ENCODE results near the gene CLMP.

CLMP gene

GRCh38 chr11:123151796-123152195, 43.3 kb downstream of the CLMP start:
- Histone ChIP-seq H3K9me3 (ENCODE audit: control insufficient read depth, insufficient read depth, low read length) (no peaks in the 10 kb centered on the region), H3K9me2 (replicated peaks; ENCODE audit: control insufficient read depth, low read length) (no peaks in the 10 kb centered on the region), H3K4me1 (ENCODE audit: control insufficient read depth, low read length) (no peaks in the 10 kb centered on the region), H4K20me1 (ENCODE audit: control insufficient read depth, insufficient read depth, low read depth, low read length) (no peaks in the 10 kb centered on the region), H3K27ac (ENCODE audit: low read depth, low read length) (no peak overlapping the region), H3K4me2 (ENCODE audit: low read length) (no peak overlapping the region), H3K79me2 (ENCODE audit: control insufficient read depth, low read length) (no peaks in the 10 kb centered on the region), H3K36me3 (ENCODE audit: control insufficient read depth, low read length) (no peaks in the 10 kb centered on the region), H3F3A (ENCODE audit: control insufficient read depth, insufficient read depth) (no peaks in the 10 kb centered on the region), H3K4me3 (ENCODE audit: low read length) (no peak overlapping the region), H3K27me3 (ENCODE audit: control insufficient read depth, low read length) (peaks cover 8% of the 10 kb centered on the region)
- no peak for TF ChIP-seq CTCF (IDR thresholded peaks at IDR 0.05; ENCODE audit: low read depth, low read length, poor library complexity, severe bottlenecking)
- no peak for TF ChIP-seq EZH2phosphoT487 (IDR thresholded peaks at IDR 0.05; ENCODE audit: borderline replicate concordance, low read length)

- no peak overlapping the region for H3K4me2 ChIP-seq (ENCODE audit: low read length)
- no peaks in the 10 kb centered on the region for H3F3A ChIP-seq (ENCODE audit: control insufficient read depth, insufficient read depth)
- H3K79me2 ChIP-seq (ENCODE audit: control insufficient read depth, low read length), result no peaks in the 10 kb centered on the region
- no peaks in the 10 kb centered on the region for H3K4me1 ChIP-seq (ENCODE audit: control insufficient read depth, low read length)
- TF ChIP-seq CTCF (IDR thresholded peaks at IDR 0.05; ENCODE audit: low read depth, low read length, poor library complexity, severe bottlenecking) (no peak), EZH2phosphoT487 (IDR thresholded peaks at IDR 0.05; ENCODE audit: borderline replicate concordance, low read length) (no peak)
- no peaks in the 10 kb centered on the region for H3K9me2 ChIP-seq (replicated peaks; ENCODE audit: control insufficient read depth, low read length)
- no peak overlapping the region for H3K4me3 ChIP-seq (ENCODE audit: low read length)
- peaks cover 8% of the 10 kb centered on the region for H3K27me3 ChIP-seq (ENCODE audit: control insufficient read depth, low read length)
- H3K9me3 ChIP-seq (ENCODE audit: control insufficient read depth, insufficient read depth, low read length), result no peaks in the 10 kb centered on the region
- no peaks in the 10 kb centered on the region for H3K36me3 ChIP-seq (ENCODE audit: control insufficient read depth, low read length)
- no peaks in the 10 kb centered on the region for H4K20me1 ChIP-seq (ENCODE audit: control insufficient read depth, insufficient read depth, low read depth, low read length)
- no peak overlapping the region for H3K27ac ChIP-seq (ENCODE audit: low read depth, low read length)
Measured at GRCh38 chr11:123151366-123151765, 43.7 kb downstream of the CLMP start.

GRCh38 chr11:123150882-123151281, 44.2 kb downstream of the CLMP start:
- H3K9me2 ChIP-seq (replicated peaks; ENCODE audit: control insufficient read depth, low read length), result no peaks in the 10 kb centered on the region
- H3K79me2 ChIP-seq (ENCODE audit: control insufficient read depth, low read length), result no peaks in the 10 kb centered on the region
- H3K4me3 ChIP-seq (ENCODE audit: low read length), result no peak overlapping the region

More at GRCh38 chr11:123150882-123151281, 44.2 kb downstream of the CLMP start:
- Histone ChIP-seq H3K4me2 (ENCODE audit: low read length) (no peak overlapping the region), H3K4me1 (ENCODE audit: control insufficient read depth, low read length) (no peaks in the 10 kb centered on the region), H3K27ac (ENCODE audit: low read depth, low read length) (no peak overlapping the region), H3F3A (ENCODE audit: control insufficient read depth, insufficient read depth) (no peaks in the 10 kb centered on the region), H3K36me3 (ENCODE audit: control insufficient read depth, low read length) (no peaks in the 10 kb centered on the region), H3K27me3 (ENCODE audit: control insufficient read depth, low read length) (peaks cover 8% of the 10 kb centered on the region), H3K9me3 (ENCODE audit: control insufficient read depth, insufficient read depth, low read length) (no peaks in the 10 kb centered on the region), H4K20me1 (ENCODE audit: control insufficient read depth, insufficient read depth, low read depth, low read length) (no peaks in the 10 kb centered on the region)
- TF ChIP-seq CTCF (IDR thresholded peaks at IDR 0.05; ENCODE audit: low read depth, low read length, poor library complexity, severe bottlenecking) (no peak), EZH2phosphoT487 (IDR thresholded peaks at IDR 0.05; ENCODE audit: borderline replicate concordance, low read length) (no peak)
